AG09319 (cell line): ENCODE measurements around the gene DUSP10.

ENCODE experiments used
- DNase-seq: peaks from one replicate; pipeline ENCODE4 v3.0.0-alpha.2; 2010; ENCODE audit warnings: low read depth; ENCODE audit errors: extremely low read depth
- TF ChIP-seq, protein P1 (sequence below): IDR thresholded peaks from 2 replicates; pipeline ENCODE4 v1.5.1; 2011; ENCODE audit warnings: low read depth, mild to moderate bottlenecking, inconsistent platforms, low read length, moderate library complexity

DUSP10 gene

DNA sequence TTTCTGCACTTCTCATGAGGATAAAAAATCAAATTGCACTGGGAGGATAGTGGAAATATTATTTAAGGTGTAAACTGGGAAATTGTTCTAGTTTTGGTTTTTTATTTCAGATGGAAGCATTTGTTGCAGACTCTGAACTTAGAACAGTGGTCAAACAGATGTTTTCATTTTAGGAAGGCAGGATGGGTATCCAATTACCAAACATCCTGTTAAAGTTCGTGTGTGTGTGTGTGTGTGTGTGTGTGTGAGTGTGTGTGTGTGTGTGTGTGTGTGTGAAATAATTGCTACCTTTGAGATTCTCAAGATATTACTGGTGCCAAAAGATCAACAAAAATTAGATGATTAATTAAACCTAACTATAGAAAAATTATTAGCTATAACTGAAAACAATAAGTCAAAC is 24.3 kb upstream of the DUSP10 start:
- peak; percentile 81 for DNase-seq
- TF ChIP-seq, protein P1, sequence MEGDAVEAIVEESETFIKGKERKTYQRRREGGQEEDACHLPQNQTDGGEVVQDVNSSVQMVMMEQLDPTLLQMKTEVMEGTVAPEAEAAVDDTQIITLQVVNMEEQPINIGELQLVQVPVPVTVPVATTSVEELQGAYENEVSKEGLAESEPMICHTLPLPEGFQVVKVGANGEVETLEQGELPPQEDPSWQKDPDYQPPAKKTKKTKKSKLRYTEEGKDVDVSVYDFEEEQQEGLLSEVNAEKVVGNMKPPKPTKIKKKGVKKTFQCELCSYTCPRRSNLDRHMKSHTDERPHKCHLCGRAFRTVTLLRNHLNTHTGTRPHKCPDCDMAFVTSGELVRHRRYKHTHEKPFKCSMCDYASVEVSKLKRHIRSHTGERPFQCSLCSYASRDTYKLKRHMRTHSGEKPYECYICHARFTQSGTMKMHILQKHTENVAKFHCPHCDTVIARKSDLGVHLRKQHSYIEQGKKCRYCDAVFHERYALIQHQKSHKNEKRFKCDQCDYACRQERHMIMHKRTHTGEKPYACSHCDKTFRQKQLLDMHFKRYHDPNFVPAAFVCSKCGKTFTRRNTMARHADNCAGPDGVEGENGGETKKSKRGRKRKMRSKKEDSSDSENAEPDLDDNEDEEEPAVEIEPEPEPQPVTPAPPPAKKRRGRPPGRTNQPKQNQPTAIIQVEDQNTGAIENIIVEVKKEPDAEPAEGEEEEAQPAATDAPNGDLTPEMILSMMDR = no peak

DNA sequence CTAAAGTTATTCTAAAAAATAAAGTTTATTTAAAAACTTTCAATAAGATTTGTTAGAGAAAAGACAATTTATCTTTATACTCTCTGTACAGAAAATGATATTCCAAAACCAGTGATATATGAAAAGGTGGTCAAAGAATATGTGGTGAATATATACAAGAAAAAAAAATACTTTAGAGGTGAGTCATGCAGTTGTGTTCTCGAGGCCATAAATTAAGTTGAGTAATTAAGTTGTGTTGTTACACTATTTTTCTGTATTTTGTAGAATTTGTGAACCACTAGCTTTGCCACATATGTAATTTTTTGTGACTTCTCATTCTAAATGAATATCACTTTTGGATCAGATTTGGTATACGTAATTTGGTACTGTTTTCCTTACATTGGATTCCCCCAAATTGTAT is 23.6 kb upstream of the DUSP10 start:
- TF ChIP-seq, protein P1 = no peak

DNA sequence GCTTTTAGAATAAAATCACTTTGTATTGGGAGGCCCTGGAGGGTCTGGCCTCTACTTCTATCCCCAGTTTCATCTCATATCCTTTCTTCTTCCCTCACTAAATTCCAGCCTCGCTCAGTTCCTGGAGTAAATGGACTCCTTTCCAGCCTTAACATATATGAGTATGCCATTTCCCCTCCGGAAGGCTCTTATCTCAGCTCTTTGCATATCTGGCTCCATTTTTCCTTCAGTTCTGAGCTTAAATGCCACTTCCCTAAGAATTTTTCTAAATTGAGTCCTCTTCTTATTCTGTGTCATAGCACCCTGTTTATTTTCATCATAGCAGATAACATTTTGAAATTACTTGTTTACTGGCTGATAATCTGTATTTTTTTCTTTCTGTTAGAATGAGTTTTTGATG is 20.2 kb upstream of the DUSP10 start:
- DNase-seq = no peak
- TF ChIP-seq, protein P1 = no peak

More for the DNA sequence above, 23.6 kb upstream of the DUSP10 start:
- no peak for DNase-seq

DNA sequence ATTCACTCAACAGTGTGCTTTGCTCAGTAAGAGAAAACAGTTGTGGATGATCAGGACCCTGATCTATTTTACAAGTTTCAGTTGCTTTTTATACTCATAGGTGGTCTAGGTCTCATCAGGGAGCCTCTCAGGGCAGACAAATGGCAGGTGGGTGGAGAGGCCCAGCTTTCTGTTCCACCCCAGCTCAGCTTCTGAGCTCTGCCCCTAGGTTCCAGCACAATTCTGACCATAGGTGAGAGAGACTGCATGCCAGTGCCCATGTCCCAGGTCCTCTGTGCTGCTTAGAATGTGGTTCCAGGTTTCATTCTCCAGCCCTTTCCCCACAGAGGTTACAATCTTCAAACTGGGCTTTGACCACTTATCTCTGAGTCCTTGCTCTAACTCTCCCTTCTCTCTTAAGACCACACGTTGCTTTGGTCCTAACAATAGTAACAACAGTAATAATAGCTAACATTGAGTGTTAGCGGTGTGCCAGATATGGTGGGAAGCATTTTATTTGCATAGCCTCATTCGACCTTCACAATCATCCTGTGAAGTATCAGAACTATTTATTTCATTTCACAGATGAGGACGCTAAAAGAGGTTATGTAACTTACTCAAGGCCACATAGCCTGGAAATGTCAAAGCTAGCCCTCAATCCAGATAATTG is 19.6 kb upstream of the DUSP10 start:
- TF ChIP-seq, protein P1 = no peak
- no peak for DNase-seq

DNA sequence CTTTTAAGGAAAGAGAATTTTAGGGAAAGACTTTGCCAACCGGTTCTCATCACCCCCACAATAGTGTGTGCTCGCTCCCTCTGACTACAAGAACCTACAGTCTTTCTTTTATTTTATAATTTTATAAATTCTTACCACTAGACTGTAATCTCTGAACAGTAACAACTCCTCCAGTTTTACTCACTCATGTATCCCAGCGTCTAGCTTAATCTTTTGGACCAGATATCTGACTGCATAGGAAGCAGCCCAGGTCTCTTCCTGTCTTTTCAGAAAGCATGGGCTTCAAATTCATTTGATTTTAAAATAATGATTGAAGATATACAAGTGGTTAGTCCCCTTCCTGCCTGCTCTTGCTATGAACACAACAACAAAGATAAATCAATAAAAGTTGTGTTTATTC is 19.0 kb upstream of the DUSP10 start:
- TF ChIP-seq, protein P1 = no peak

DNA sequence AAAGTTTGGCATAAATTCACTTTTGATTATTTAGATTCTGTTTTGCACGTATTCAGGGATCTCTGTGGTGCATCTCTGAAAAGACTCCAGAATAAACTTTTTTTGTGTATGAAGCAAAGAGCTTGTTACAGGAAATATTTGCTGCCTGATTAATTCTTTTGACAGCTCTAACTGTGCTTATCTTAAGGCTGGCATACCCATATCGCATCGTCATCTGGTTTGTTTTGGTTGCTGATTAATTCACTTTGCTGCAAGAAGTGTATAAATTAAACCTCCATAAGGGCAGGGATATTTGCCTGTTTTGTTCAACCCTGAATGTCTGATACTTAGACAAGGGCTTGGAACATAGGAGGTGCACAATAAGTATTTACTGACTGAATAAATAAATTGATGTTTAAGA is 17.5 kb upstream of the DUSP10 start:
- DNase-seq = no peak
- TF ChIP-seq, protein P1 = no peak

More for the DNA sequence above, 19.0 kb upstream of the DUSP10 start:
- DNase-seq = no peak

DNA sequence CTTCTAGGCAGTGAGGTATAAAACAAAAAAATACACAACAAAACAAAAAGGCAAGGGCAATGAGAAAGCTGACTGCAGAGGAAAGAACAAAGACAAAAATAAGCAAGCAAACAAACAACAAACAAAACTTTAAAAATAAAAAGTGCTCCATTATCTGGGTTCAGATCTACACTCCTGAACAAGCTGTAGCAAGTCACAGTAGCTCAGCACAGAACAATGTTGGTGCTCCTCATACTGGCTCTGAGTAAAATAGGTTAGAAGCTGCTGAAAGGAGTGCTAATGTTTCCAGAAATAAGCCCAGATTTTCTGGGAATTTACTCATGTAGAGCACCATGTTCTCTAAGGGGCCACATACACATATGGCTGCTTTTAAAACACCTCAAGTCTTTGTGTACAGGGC is 16.6 kb upstream of the DUSP10 start:
- DNase-seq = no peak
- TF ChIP-seq, protein P1 = no peak
